IMR-90 (cell line): ENCODE results near the gene CBLN2. TPM values are rescaled to one million over a fixed set of nuclear protein-coding genes. Genes with fewer than 3 reads are reported as not detected.

ENCODE experiments used
- ATAC-seq: fragments of 200-7000 bp; cut with Tn5 transposase; 2 replicates; pipeline ENCODE4 v1.9.1; 2020; ENCODE audit warnings: low read depth, mild to moderate bottlenecking, moderate library complexity
- BruUV-seq: library from RNA; stranded (reverse); fragments of 400-500 nt; replicated peaks from 2 replicates; lab custom pipeline; 2021; lab: Mats Ljungman, UMichigan
- CTCF ChIA-PET: fragments of 300-600 bp; formaldehyde crosslinking; extraction: SDS; loops from one replicate; lab custom pipeline; 2021; ENCODE audit warnings: antibody characterized with exemption; lab: Yijun Ruan, JAX
- POLR2A ChIA-PET: fragments of 300-600 bp; sonication (Branson Sonifier 250); formaldehyde crosslinking; loops from one replicate; lab custom pipeline; 2022; ENCODE audit warnings: antibody characterized with exemption; ENCODE audit not compliant: unreplicated experiment; lab: Charles Lee
- DNase-seq: peaks from one replicate; pipeline ENCODE4 v3.0.0; 2013
- H2AFZ ChIP-seq: replicated peaks from 2 replicates; pipeline ENCODE3; 2013; ENCODE audit warnings: low read length, mild to moderate bottlenecking; ENCODE audit not compliant: poor library complexity
- H2AK5ac ChIP-seq: 2 replicates; pipeline ENCODE4 v1.6.1; 2013; ENCODE audit warnings: low read depth, low read length, inconsistent platforms
- H2AK9ac ChIP-seq: replicated peaks from 2 replicates; pipeline ENCODE3; 2013; ENCODE audit warnings: mild to moderate bottlenecking, low read depth, low read length, moderate library complexity; ENCODE audit not compliant: poor library complexity
- H2BK120ac ChIP-seq: 2 replicates; pipeline ENCODE4 v1.6.1; 2013; ENCODE audit warnings: low read depth, low read length, inconsistent platforms
- H2BK15ac ChIP-seq: 3 replicates; pipeline ENCODE4 v1.6.1; 2013; ENCODE audit warnings: low read depth, low read length, inconsistent platforms
- H2BK20ac ChIP-seq: 2 replicates; pipeline ENCODE4 v1.6.1; 2013; ENCODE audit warnings: low read depth, mild to moderate bottlenecking, inconsistent platforms, low read length, moderate library complexity
- H2BK5ac ChIP-seq: 2 replicates; pipeline ENCODE4 v1.6.1; 2013; ENCODE audit warnings: mild to moderate bottlenecking, low read depth, low read length, inconsistent platforms; ENCODE audit not compliant: poor library complexity, severe bottlenecking
- H3K14ac ChIP-seq: replicated peaks from 2 replicates; pipeline ENCODE4 v1.6.1; 2013; ENCODE audit warnings: low read depth, low read length, inconsistent platforms
- H3K18ac ChIP-seq: 2 replicates; pipeline ENCODE4 v1.6.1; 2013; ENCODE audit warnings: low read depth, low read length, control low read depth
- H3K23ac ChIP-seq: 2 replicates; pipeline ENCODE4 v1.6.1; 2013; ENCODE audit warnings: low read depth, low read length, inconsistent platforms
- H3K27ac ChIP-seq: 2 replicates; pipeline ENCODE4 v1.5.1; 2013; ENCODE audit warnings: mild to moderate bottlenecking, control low read depth, low read length; ENCODE audit not compliant: insufficient read depth
- H3K27me3 ChIP-seq: 2 replicates; pipeline ENCODE4 v1.6.1; 2013; ENCODE audit warnings: low read length; ENCODE audit not compliant: control insufficient read depth, insufficient read depth
- H3K36me3 ChIP-seq: 2 replicates; pipeline ENCODE4 v1.6.1; 2013; ENCODE audit warnings: low read length, mixed read lengths; ENCODE audit not compliant: control insufficient read depth, insufficient read depth
- H3K4ac ChIP-seq: 2 replicates; pipeline ENCODE4 v1.6.1; 2013; ENCODE audit warnings: low read depth, low read length, inconsistent platforms
- H3K4me1 ChIP-seq: 2 replicates; pipeline ENCODE4 v1.6.1; 2013; ENCODE audit warnings: low read length, mixed read lengths; ENCODE audit not compliant: control insufficient read depth, insufficient read depth
- H3K4me2 ChIP-seq: 2 replicates; pipeline ENCODE4 v1.6.1; 2013; ENCODE audit warnings: low read depth, mild to moderate bottlenecking, control low read depth, low read length, moderate library complexity
- H3K4me3 ChIP-seq: 2 replicates; pipeline ENCODE4 v1.5.1; 2013; ENCODE audit warnings: low read depth, mild to moderate bottlenecking, control low read depth, low read length, moderate library complexity; ENCODE audit not compliant: insufficient read depth
- H3K56ac ChIP-seq: 2 replicates; pipeline ENCODE4 v1.6.1; 2013; ENCODE audit warnings: low read length, inconsistent platforms; ENCODE audit not compliant: insufficient read depth; ENCODE audit errors: extremely low read depth
- H3K79me1 ChIP-seq, 2 experiments: 2 replicates each; pipeline ENCODE4 v1.6.1; 2013; ENCODE audit warnings: low read length in 2 of 2, inconsistent platforms in 1 of 2, low read depth in 1 of 2
- H3K9ac ChIP-seq: 2 replicates; pipeline ENCODE4 v1.6.1; 2013; ENCODE audit warnings: low read depth, low read length, control low read depth
- H3K9me1 ChIP-seq: 2 replicates; pipeline ENCODE4 v1.6.1; 2013; ENCODE audit warnings: low read length, inconsistent platforms; ENCODE audit not compliant: insufficient read depth
- H3K9me3 ChIP-seq: 2 replicates; pipeline ENCODE4 v1.6.1; 2013; ENCODE audit warnings: low read length; ENCODE audit not compliant: control insufficient read depth, insufficient read depth
- H4K20me1 ChIP-seq: 2 replicates; pipeline ENCODE4 v1.6.1; 2013; ENCODE audit warnings: low read length, inconsistent platforms; ENCODE audit not compliant: insufficient read depth
- H4K5ac ChIP-seq: 2 replicates; pipeline ENCODE4 v1.6.1; 2013; ENCODE audit warnings: mild to moderate bottlenecking, low read depth, low read length, control low read depth
- H4K8ac ChIP-seq, 2 experiments: 2 replicates each; pipeline ENCODE4 v1.6.1; 2013; ENCODE audit warnings: low read depth in 2 of 2, low read length in 2 of 2, control low read depth in 1 of 2, inconsistent platforms in 1 of 2
- H4K91ac ChIP-seq: 2 replicates; pipeline ENCODE4 v1.6.1; 2013; ENCODE audit warnings: low read depth, low read length, inconsistent platforms; ENCODE audit not compliant: insufficient read depth
- CEBPB ChIP-seq: IDR thresholded peaks from 2 replicates; pipeline ENCODE4 v1.6.1; 2012; ENCODE audit warnings: low read depth, low read length, improper control_type of control experiment
- WGBS, 2 experiments: methylation state at CpG; one replicate each; pipeline versions ENCODE4 v1.1.5 to v1.1.7; 2013; ENCODE audit warnings: missing lambda C conversion rate in 2 of 2; ENCODE audit not compliant: insufficient read length in 1 of 2; ENCODE audit errors: extremely low coverage in 2 of 2; 5-methylcytosine and 5-hydroxymethylcytosine counted together
- dilution Hi-C: fragments of 300-500 bp; cut with HindIII; formaldehyde crosslinking; loops from one replicate; pipeline ENCODE4 v1.14.3; 2018; ENCODE audit warnings: low sequenced_read_pairs; ENCODE audit not compliant: unreplicated experiment
- in situ Hi-C: fragments of 300-500 bp; cut with MboI; formaldehyde crosslinking; loops from 3 replicates; pipeline ENCODE4 v1.14.3; 2019; ENCODE audit warnings: low sequenced_read_pairs, inconsistent platforms, mixed read lengths
- intact Hi-C: fragments of 100-400 bp; cut with micrococcal nuclease; formaldehyde crosslinking; loops from 2 replicates; pipeline ENCODE4 v1.10.0; 2022
- polyA plus RNA-seq, 3 experiments: library from polyadenylated mRNA; depleted of rRNA; stranded (reverse); fragments of >200 nt; gene quantifications; 2 replicates each; pipeline ENCODE4 v1.2.3, GENCODE V29; 2012; ENCODE audit warnings: low replicate concordance in 1 of 3
- total RNA-seq: library from RNA; depleted of rRNA; stranded (reverse); fragments of >200 nt; gene quantifications from 2 replicates; pipeline ENCODE4 v1.2.3, GENCODE V29; 2012
- TF ChIP-seq, protein P1 (sequence below): fragments of 150-350 bp; IDR thresholded peaks from 2 replicates; pipeline ENCODE4 v1.6.1; 2016; ENCODE audit warnings: low read depth, mild to moderate bottlenecking, low read length, moderate library complexity, borderline replicate concordance

Gene CBLN2
- total and polyA plus RNA-seq, 2 of the 4 experiments (the other 2 are of a cell fraction), result not detected

DNA sequence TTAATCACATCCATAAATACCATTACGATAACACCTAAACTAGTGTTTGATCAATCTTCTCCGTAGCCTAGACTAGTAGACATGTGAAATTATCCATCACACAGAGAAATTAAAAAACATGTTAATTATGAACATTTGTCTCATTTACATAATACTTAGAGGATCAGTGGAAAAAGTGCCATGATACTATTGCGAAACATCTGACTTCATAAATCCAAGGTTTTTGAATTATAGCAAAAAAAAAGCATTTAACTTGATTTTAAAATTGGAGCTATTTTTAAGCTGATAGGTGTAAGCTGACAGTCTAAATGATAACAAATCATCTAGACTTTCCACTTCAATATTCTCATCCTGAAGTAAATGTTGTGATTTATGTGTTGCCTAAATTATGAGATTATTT lies 51.6 kb downstream of the CBLN2 start:
- H3K9ac ChIP-seq, result no peak overlapping the region
- no peak overlapping the region for H2BK5ac ChIP-seq
- ATAC-seq, result no peak
- no peak overlapping the region for H2BK15ac ChIP-seq
- TF ChIP-seq CEBPB, result peak; percentile 82
- TF ChIP-seq, protein P1, sequence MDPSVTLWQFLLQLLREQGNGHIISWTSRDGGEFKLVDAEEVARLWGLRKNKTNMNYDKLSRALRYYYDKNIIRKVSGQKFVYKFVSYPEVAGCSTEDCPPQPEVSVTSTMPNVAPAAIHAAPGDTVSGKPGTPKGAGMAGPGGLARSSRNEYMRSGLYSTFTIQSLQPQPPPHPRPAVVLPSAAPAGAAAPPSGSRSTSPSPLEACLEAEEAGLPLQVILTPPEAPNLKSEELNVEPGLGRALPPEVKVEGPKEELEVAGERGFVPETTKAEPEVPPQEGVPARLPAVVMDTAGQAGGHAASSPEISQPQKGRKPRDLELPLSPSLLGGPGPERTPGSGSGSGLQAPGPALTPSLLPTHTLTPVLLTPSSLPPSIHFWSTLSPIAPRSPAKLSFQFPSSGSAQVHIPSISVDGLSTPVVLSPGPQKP, result no peak
- H3K18ac ChIP-seq, result no peak overlapping the region
- H3K4me2 ChIP-seq, result no peak overlapping the region
- H2AK5ac ChIP-seq, result no peak overlapping the region
- no peak overlapping the region for H3K56ac ChIP-seq
- no CpG with 5 or more reads among the region's 3 CpGs for WGBS, 2 experiments
- H2BK120ac ChIP-seq, result no peak overlapping the region
- H3K14ac ChIP-seq, result no peak overlapping the region
- no peak overlapping the region for H2AFZ ChIP-seq
- no peaks in the 10 kb centered on the region for H3K79me1 ChIP-seq
- no peak overlapping the region for H3K23ac ChIP-seq
- H2AK9ac ChIP-seq, result no peak overlapping the region
- DNase-seq, result no peak
- no peaks in the 10 kb centered on the region for H3K9me1 ChIP-seq
- BruUV-seq, result no TSS peak
- POLR2A ChIA-PET, result no interaction called here
- no peaks in the 10 kb centered on the region for H3K36me3 ChIP-seq
- dilution Hi-C loops (no loop called here), in situ Hi-C loops (no loop called here), intact Hi-C loops (no loop called here)
- CTCF ChIA-PET, result no interaction called here
- no peak overlapping the region for H4K91ac ChIP-seq
- H4K20me1 ChIP-seq, result no peaks in the 10 kb centered on the region
- H3K27ac ChIP-seq, result no peak overlapping the region
- no peak overlapping the region for H4K5ac ChIP-seq
- no peak overlapping the region for H3K4ac ChIP-seq
- no peaks in the 10 kb centered on the region for H3K4me1 ChIP-seq
- 0 out of 2 replicates have a peak, but pooled peaks cover 2% of the 10 kb centered on the region for H3K9me3 ChIP-seq
- no peak overlapping the region for H2BK20ac ChIP-seq
- no peak overlapping the region for H4K8ac ChIP-seq
- H3K4me3 ChIP-seq, result no peak overlapping the region
- no peaks in the 10 kb centered on the region for H3K27me3 ChIP-seq
